ENCODE data around the gene MAP10. TPM values are rescaled to one million over a fixed set of nuclear protein-coding genes. Genes with fewer than 3 reads are reported as not detected.

MAP10 gene
- total RNA-seq, 1 experiment from 2014 or later = 2.7 TPM

DNA sequence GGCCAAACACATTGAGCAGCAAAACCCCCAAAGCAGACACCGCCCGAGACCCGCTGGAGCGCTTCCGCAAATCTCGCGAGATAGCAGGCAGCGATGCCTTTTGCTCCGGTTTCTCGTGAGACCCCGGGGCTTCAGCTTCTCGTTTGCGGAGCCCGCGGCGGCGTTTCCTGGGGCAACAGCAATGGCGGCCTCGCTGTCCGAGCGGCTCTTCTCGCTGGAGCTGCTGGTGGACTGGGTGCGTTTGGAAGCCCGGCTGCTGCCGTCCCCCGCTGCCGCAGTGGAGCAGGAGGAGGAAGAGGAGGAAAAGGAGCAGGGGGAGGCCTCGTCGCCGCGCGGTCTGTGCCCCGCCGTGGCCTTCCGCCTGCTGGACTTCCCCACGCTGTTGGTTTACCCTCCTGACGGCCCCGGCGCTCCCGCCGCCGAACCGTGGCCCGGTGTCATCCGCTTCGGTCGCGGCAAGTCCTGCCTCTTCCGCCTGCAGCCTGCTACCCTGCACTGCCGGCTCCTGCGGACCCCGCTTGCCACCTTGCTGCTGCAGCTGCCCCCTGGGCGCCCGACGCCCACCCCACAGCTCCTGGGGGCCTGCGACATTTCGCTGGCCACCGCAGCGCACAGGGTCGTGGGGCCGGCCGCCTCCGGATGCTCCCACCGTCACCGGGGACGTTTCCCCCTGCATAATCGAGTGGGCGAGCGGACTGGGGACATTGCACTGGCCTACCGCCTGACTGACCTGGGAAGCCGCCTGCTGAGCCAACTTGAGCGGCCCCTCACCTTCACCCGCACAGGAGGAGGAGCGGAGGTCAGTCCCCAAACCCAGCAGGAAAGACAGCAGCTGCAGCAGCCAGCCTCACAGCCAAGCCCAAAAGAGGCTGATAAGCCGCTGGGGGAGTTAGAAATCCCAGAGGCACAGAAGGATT is at the start of gene MAP10 (continued):
- TF ChIP-seq, protein P1, sequence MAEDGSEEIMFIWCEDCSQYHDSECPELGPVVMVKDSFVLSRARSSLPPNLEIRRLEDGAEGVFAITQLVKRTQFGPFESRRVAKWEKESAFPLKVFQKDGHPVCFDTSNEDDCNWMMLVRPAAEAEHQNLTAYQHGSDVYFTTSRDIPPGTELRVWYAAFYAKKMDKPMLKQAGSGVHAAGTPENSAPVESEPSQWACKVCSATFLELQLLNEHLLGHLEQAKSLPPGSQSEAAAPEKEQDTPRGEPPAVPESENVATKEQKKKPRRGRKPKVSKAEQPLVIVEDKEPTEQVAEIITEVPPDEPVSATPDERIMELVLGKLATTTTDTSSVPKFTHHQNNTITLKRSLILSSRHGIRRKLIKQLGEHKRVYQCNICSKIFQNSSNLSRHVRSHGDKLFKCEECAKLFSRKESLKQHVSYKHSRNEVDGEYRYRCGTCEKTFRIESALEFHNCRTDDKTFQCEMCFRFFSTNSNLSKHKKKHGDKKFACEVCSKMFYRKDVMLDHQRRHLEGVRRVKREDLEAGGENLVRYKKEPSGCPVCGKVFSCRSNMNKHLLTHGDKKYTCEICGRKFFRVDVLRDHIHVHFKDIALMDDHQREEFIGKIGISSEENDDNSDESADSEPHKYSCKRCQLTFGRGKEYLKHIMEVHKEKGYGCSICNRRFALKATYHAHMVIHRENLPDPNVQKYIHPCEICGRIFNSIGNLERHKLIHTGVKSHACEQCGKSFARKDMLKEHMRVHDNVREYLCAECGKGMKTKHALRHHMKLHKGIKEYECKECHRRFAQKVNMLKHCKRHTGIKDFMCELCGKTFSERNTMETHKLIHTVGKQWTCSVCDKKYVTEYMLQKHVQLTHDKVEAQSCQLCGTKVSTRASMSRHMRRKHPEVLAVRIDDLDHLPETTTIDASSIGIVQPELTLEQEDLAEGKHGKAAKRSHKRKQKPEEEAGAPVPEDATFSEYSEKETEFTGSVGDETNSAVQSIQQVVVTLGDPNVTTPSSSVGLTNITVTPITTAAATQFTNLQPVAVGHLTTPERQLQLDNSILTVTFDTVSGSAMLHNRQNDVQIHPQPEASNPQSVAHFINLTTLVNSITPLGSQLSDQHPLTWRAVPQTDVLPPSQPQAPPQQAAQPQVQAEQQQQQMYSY (CRISPR knock-in tag; IDR thresholded peaks at IDR 0.05) = no peak
- TF ChIP-seq, protein P2, sequence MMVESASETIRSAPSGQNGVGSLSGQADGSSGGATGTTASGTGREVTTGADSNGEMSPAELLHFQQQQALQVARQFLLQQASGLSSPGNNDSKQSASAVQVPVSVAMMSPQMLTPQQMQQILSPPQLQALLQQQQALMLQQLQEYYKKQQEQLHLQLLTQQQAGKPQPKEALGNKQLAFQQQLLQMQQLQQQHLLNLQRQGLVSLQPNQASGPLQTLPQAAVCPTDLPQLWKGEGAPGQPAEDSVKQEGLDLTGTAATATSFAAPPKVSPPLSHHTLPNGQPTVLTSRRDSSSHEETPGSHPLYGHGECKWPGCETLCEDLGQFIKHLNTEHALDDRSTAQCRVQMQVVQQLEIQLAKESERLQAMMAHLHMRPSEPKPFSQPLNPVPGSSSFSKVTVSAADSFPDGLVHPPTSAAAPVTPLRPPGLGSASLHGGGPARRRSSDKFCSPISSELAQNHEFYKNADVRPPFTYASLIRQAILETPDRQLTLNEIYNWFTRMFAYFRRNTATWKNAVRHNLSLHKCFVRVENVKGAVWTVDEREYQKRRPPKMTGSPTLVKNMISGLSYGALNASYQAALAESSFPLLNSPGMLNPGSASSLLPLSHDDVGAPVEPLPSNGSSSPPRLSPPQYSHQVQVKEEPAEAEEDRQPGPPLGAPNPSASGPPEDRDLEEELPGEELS (CRISPR knock-in tag; IDR thresholded peaks at IDR 0.05) = no peak; the same call in 1 of the 2 replicates
- no peak for TF ChIP-seq TCF7 (CRISPR knock-in tag; IDR thresholded peaks at IDR 0.05; ENCODE audit: low read depth)
- TF ChIP-seq FOXJ3 (CRISPR knock-in tag; IDR thresholded peaks at IDR 0.05; ENCODE audit: borderline replicate concordance) = no peak
- no peak for TF ChIP-seq ELF4 (CRISPR knock-in tag; IDR thresholded peaks at IDR 0.05; ENCODE audit: low read depth)
- TF ChIP-seq USF1 (CRISPR knock-in tag; IDR thresholded peaks at IDR 0.05) = peak; percentile 35; the same call in 1 of the 2 replicates
- TF ChIP-seq TEAD4 (CRISPR knock-in tag; IDR thresholded peaks at IDR 0.05) = peak; percentile 12; the same call in 1 of the 2 replicates
- TF ChIP-seq FOXK1 (CRISPR knock-in tag; IDR thresholded peaks at IDR 0.05) = peak; percentile 14; the same call in 1 of the 2 replicates
- TF ChIP-seq ZNF423 (CRISPR knock-in tag; IDR thresholded peaks at IDR 0.05) = no peak
- no peak for TF ChIP-seq ZNF317 (CRISPR knock-in tag; IDR thresholded peaks at IDR 0.05; ENCODE audit: borderline replicate concordance, low read depth)
- TF ChIP-seq NFATC4 (CRISPR knock-in tag; IDR thresholded peaks at IDR 0.05) = no peak
- 0 out of 2 replicates have a peak, but pooled peaks have one; percentile 62 for TF ChIP-seq KAT7 (CRISPR knock-in tag; IDR thresholded peaks at IDR 0.05; ENCODE audit: borderline replicate concordance)
- no peak for TF ChIP-seq STAT6 (CRISPR knock-in tag; conservative IDR thresholded peaks at IDR 0.05; ENCODE audit: low read depth)
- peak; percentile 66; the same call in 1 of the 2 replicates for TF ChIP-seq ESRRA (CRISPR knock-in tag; IDR thresholded peaks at IDR 0.05; ENCODE audit: borderline replicate concordance)
- TF ChIP-seq JUN (CRISPR knock-in tag; IDR thresholded peaks at IDR 0.05) = no peak
- TF ChIP-seq ZNF532 (CRISPR knock-in tag; IDR thresholded peaks at IDR 0.05; ENCODE audit: borderline replicate concordance) = no peak
- no peak for TF ChIP-seq NFYB (CRISPR knock-in tag; conservative IDR thresholded peaks at IDR 0.05; ENCODE audit: low read depth)
- TF ChIP-seq, protein P3, sequence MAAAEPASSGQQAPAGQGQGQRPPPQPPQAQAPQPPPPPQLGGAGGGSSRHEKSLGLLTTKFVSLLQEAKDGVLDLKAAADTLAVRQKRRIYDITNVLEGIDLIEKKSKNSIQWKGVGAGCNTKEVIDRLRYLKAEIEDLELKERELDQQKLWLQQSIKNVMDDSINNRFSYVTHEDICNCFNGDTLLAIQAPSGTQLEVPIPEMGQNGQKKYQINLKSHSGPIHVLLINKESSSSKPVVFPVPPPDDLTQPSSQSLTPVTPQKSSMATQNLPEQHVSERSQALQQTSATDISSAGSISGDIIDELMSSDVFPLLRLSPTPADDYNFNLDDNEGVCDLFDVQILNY (CRISPR knock-in tag; IDR thresholded peaks at IDR 0.05) = peak; percentile 77
- TF ChIP-seq ETV6 (CRISPR knock-in tag; IDR thresholded peaks at IDR 0.05) = no peak
- no peak for TF ChIP-seq ZNF671 (CRISPR knock-in tag; IDR thresholded peaks at IDR 0.05)
- 0 out of 2 replicates have a peak, but pooled peaks have one; percentile 78 for TF ChIP-seq TEAD1 (CRISPR knock-in tag; IDR thresholded peaks at IDR 0.05)
- TF ChIP-seq ZNF396 (CRISPR knock-in tag; IDR thresholded peaks at IDR 0.05; ENCODE audit: borderline replicate concordance) = no peak
- TF ChIP-seq ZNF138 (CRISPR knock-in tag; conservative IDR thresholded peaks at IDR 0.05) = peak; percentile 80; the same call in 1 of the 2 replicates

Measured in WTC11 (cell line).